Muscle of arm (tissue), 12 donors: ENCODE measurements around the gene STK24. TPM values are rescaled to one million over a fixed set of nuclear protein-coding genes. Genes with fewer than 3 reads are reported as not detected.
"Not testable (repeated sequence)": the region's sequence is repeated elsewhere in the genome, so short reads cannot be mapped to it uniquely, and the experiment has no call there.

Experiments
- DNase-seq: peaks from one replicate; pipeline ENCODE4 v3.0.0-alpha.2; 2013
- polyA plus RNA-seq, 12 donors: library from polyadenylated mRNA; unstranded; fragments of 120-200 nt; gene quantifications; one replicate each; pipeline ENCODE4 v1.2.1, GENCODE V29; 2013; ENCODE audit not compliant: insufficient read length in 12 of 12

STK24 gene
- polyA plus RNA-seq, 12 donors = 41.5 to 115 (median 46.2) TPM; not detected in 1

DNA sequence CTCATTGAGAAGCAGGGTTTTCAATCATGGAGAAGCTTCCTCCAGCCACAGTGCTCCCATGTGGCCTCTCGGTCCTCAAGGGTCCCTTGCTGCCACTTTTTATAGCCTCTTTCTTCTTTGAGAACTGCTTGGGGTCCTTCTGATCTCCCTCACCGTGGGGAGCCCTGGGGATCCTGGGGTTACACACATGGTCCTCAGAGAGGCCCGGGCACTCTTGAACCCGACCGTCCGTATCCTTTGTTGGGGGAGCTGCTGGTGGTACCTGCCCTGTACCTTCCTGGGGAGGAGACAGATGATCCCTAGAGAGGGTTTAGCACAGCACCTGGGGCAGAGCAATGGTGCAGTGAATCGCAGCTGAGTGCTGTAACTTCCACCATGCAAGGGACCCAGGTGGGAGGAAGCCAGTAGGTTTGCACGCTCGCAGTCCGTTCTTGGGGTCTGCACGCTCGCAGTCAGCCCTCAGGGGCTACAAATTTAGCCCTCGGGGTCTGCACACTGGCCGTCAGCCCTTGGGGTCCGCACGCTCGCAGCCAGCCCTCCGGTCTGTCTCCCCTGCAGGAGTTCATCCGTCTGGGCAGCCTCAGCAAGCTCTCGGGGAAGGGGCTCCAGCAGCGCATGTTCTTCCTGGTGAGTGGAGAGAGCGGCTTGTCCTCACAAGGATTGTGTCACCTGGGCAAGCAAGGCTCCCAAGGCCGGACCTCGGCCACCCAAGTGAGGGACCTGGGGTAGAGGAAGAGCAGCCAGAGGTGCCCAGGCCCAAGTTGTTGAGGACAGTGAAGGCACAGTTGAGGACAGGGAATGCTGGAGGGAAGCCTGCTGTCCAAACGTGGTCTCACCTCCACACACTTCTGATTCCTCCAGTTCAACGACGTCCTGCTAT, 138.4 kb downstream of the STK24 start:
- no peak for DNase-seq

DNA sequence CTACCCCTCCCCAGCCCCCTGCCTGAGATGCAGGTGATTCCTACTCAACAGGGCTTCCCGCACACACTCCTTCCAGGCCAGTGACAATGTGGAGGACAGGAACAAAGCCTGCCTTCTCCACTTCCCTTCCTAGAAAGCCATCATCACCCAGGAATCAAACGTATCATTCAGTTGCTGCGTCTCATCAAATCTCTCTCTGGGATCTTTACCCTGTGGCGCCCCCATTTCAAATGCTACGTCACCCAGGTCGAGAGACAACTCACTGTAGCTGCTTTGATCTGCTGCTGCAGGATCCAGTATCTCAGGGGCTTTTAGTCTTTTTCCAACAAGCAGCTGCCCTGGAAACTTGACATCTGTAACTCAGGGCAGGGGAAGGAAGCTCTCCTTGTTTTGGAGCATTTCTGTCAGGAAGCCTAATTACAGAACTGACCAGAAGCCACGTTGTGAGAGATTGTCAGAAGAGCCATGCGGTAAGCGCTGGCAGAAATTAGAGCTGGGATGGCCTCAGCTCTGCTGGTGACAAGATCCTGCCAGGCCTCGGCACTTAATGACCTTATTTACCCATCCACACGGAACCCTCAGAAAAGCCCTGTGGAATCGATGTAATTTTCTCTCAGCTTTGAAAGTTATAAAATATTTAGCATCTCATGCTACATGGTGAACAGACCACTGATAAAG, 140.5 kb downstream of the STK24 start:
- DNase-seq = no peak

DNA sequence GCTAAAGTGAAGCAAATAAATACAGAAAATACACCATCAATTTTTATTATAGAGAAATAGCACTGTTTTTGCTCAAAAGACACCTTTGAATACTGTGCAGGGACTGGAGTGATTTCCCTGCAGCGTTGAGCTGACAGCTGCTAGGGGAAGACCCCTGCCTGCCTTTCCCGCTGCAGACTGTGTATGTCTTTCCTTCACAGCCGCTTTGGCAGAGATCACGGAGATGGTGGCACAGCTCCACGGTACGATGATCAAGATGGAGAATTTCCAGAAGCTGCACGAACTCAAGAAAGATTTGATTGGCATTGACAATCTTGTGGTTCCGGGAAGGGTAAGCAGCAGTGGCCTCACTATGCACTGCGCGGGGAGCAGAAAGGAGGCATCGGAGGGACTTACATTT, 141.5 kb downstream of the STK24 start:
- no peak for DNase-seq

- no peak for DNase-seq
Observed at GRCh38 chr13:98434060-98434459, 142.8 kb downstream of the STK24 start.

DNA sequence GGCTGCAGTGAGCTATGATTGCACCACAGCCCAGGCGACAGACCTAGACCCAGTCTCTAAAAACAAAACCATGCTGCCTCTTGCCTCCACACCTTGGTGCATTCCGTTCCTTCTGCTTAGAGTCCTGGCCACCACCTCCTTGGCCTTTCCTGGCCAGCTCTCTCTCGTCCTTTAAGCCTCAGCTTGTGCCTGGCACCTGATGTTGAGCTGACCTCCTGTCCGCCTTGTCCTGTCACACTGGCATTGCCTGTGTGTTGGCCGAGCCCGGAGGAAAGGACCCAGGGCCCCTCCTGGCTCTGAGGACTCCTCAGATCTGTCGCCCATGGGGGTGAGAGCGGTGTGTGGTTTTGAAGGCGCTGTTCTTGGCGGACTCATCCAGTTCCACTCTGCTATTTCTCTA, 143.3 kb downstream of the STK24 start:
- DNase-seq = no peak

- DNase-seq = no peak
Observed at GRCh38 chr13:98432638-98433037, 144.3 kb downstream of the STK24 start.

GRCh38 chr13:98429977-98430736, 146.8 kb downstream of the STK24 start:
- no peak for DNase-seq

GRCh38 chr13:98429531-98429930, 147.4 kb downstream of the STK24 start:
- no peak for DNase-seq

DNA sequence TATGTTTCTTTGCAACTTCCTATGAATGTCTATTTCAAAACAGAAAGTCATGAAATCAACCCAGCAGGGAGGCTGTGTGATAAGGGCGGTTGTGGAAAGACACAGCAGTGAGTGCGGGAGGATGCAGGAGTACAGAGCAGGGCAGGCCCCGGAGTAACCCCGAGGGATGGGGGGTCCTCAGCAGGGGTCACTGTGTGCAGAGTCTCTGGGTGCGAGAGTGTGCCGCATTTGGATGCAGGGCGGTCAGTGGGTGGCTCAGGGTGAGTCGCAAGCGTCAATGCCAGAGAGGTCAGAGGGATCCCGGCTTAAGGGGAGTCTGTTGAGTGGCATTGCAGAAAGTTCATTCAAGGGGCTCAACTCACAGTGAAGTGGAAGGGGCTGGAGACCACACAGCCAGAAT, 147.8 kb downstream of the STK24 start:
- DNase-seq = no peak

DNA sequence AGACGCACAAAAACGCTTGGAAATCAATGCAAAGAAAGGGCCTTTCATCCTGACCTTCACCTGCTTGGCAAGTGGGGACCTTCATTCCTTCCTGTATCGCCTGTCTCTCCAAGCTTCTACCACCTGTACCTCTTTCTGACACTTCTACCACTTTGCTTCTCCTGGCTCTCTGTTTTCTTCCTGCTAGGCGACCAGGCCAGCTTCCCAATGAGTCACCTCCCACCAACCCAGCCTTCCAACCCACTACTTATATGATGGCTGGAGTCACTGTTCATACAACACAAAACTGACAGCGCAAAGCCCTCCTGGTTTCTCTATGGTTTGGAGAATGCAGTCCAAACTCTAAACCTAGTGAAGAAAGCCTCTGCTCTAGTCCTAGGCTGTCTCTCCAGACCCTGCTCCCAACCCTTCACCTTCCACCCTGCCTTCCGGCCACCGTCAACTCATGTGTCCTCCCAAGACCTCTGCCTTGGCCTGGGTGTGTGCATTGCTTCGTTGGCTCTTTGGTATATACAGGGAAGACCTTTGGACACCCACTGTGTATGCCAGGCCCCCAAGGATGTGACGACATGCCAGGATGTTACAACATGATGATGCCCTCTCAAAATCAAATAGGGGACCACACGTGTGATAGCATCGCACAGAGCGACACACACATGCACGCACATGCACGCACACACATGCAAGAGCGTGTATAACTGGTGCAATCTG, 148.5 kb downstream of the STK24 start:
- no peak for DNase-seq

GRCh38 chr13:98427331-98427995, 149.4 kb downstream of the STK24 start:
- no peak for DNase-seq

DNA sequence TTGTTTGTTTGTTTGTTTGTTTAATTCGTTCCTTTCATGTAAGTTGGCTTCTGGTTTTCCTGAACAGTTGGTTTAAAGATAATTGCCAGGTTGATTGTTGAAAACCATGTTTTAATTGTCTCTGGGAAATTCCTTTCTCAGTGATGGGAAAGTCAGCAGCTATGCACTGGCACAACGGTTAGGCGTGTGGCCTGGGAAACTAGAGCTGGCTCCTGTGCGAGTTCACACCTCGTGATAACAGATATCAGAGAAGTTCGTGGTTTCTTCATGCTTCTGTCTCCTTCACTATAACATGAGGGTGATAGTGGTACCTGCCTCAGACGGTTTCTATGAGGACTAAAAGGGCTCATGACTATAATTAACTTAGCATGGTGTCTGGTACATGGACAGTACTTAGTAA, 153.5 kb downstream of the STK24 start:
- no peak for DNase-seq

DNA sequence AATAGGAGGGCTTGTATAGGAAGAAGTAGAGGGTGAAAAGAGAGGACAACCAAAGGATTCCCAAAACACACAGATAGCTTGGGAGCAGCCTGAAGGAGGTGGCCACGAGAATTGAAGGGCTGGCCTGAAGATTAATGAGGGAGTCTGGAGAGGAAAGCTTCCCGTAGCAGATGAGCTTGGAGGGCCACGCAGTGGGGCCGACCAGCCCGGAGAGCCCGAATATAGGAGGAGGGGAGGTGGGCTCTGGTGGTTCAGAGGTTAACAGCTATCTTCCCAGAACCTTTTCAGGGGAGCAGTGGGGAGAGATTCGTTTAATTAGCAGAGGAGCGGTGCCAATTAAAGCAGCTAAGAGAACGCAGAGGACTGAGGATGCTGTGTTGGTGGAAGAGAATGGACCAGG, 154.9 kb downstream of the STK24 start:
- DNase-seq = no peak

DNA sequence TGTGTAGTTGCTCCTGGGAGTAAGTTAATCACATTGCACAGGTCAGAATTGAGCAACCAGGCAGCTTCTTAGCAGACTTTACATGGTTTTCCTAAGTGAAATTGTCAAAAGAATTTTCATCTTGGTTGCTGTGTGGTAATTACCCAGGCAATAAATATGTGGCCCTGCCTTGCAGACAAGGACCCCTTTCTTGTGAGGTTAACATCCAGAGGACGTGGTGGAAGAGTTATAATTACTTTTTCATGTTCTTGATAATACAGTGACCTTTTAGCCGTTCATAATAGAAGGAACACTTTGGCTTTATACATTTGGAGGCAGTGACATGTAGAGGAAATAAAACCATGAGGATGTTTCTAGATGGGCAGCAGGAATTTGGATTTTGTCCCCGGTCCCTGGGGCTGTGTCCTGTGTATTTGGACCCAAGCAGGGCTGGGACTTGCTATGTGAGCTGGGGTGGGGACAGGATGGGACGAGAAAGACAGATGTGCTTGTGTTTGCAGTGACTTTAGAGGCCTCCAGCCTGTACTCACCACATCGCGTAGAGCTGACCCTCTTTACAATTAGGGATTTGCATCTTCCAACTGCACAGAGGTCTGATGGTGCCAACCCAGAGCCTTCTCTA, 156.2 kb downstream of the STK24 start:
- DNase-seq = no peak

- DNase-seq = no peak
Observed at GRCh38 chr13:98419786-98420553, 156.9 kb downstream of the STK24 start.

GRCh38 chr13:98416408-98416807, 160.5 kb downstream of the STK24 start:
- no peak for DNase-seq

- DNase-seq = no peak
Observed at GRCh38 chr13:98415326-98416070, 161.4 kb downstream of the STK24 start.

DNA sequence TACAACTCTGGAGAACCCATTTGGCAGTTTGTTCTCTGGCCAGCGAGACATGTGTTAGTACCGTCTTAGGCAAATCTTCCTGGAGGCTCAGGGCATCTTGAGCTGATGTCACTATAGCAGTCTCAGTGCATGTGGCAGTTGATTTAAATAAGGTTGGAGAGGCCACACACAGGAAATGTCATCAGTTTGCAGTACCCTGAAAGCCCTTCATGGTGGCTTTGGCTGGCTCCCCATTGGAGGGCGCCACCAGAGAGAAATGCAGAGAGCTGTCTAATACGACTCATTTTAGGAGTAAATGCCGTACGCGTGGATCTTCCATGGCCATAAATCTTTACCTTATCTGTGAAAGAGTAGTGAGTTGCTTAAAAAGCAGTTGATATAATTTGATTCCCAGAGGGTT, 163.1 kb downstream of the STK24 start:
- no peak for DNase-seq

GRCh38 chr13:98413278-98413677, 163.6 kb downstream of the STK24 start:
- not testable (repeated sequence) for DNase-seq
